Astrocyte (in vitro differentiated cells and primary cell): Measurements from ENCODE around the gene ECSIT. TPM values are rescaled to one million over a fixed set of nuclear protein-coding genes. Genes with fewer than 3 reads are reported as not detected.

Experiments
- DNase-seq: peaks from one replicate; pipeline ENCODE4 v3.0.0-alpha.2; 2010; ENCODE audit warnings: low read depth
- FAIRE-seq: peaks from 2 replicates; lab custom pipeline; 2011; peaks lifted over from hg19 to GRCh38; lab: Jason Lieb, UNC
- H2AFZ ChIP-seq: 2 replicates; pipeline ENCODE4 v1.6.0; 2012; ENCODE audit warnings: low read depth, low read length, inconsistent platforms
- H3K27ac ChIP-seq: 2 replicates; pipeline ENCODE4 v1.5.1; 2011; ENCODE audit warnings: low read depth, low read length, inconsistent platforms
- H3K27me3 ChIP-seq: 2 replicates; pipeline ENCODE4 v1.6.0; 2011; ENCODE audit warnings: low read length, inconsistent platforms; ENCODE audit not compliant: insufficient read depth
- H3K36me3 ChIP-seq: 2 replicates; pipeline ENCODE4 v1.5.1; 2011; ENCODE audit warnings: low read length, inconsistent platforms; ENCODE audit not compliant: insufficient read depth
- H3K4me1 ChIP-seq: 2 replicates; pipeline ENCODE4 v1.5.1; 2011; ENCODE audit warnings: low read length, inconsistent platforms; ENCODE audit not compliant: insufficient read depth
- H3K4me2 ChIP-seq: 2 replicates; pipeline ENCODE4 v1.6.0; 2012; ENCODE audit warnings: low read length, inconsistent platforms
- H3K4me3 ChIP-seq: 2 replicates; pipeline ENCODE4 v1.5.1; 2011; ENCODE audit warnings: low read depth, mild to moderate bottlenecking, low read length, inconsistent platforms; ENCODE audit not compliant: insufficient read depth
- H3K79me2 ChIP-seq: 2 replicates; pipeline ENCODE4 v1.6.0; 2012; ENCODE audit warnings: mild to moderate bottlenecking, low read length, inconsistent platforms; ENCODE audit not compliant: insufficient read depth
- H3K9ac ChIP-seq: 2 replicates; pipeline ENCODE4 v1.6.0; 2012; ENCODE audit warnings: mild to moderate bottlenecking, low read length, inconsistent platforms
- H3K9me3 ChIP-seq: 2 replicates; pipeline ENCODE4 v1.5.1; 2012; ENCODE audit warnings: low read depth, mild to moderate bottlenecking, low read length, inconsistent platforms; ENCODE audit not compliant: insufficient read depth
- H4K20me1 ChIP-seq: 2 replicates; pipeline ENCODE4 v1.6.0; 2012; ENCODE audit warnings: low read length, inconsistent platforms; ENCODE audit not compliant: insufficient read depth
- H3K27ac Mint-ChIP-seq: one replicate; pipeline ENCODE4 v1.8.0; 2021; ENCODE audit warnings: mild to moderate bottlenecking, mixed read lengths; ENCODE audit not compliant: unreplicated experiment
- H3K27me3 Mint-ChIP-seq: one replicate; pipeline ENCODE4 v1.8.0; 2021; ENCODE audit warnings: low read depth, mixed read lengths; ENCODE audit not compliant: unreplicated experiment
- H3K36me3 Mint-ChIP-seq: one replicate; pipeline ENCODE4 v1.8.0; 2021; ENCODE audit warnings: low read depth, mixed read lengths; ENCODE audit not compliant: unreplicated experiment
- H3K4me1 Mint-ChIP-seq: one replicate; pipeline ENCODE4 v1.8.0; 2021; ENCODE audit warnings: low read depth, mixed read lengths; ENCODE audit not compliant: unreplicated experiment
- H3K4me3 Mint-ChIP-seq: one replicate; pipeline ENCODE4 v1.8.0; 2021; ENCODE audit warnings: mild to moderate bottlenecking, moderate library complexity, mixed read lengths; ENCODE audit not compliant: unreplicated experiment
- H3K9me3 Mint-ChIP-seq: one replicate; pipeline ENCODE4 v1.8.0; 2021; ENCODE audit warnings: mild to moderate bottlenecking, mixed read lengths; ENCODE audit not compliant: unreplicated experiment
- EZH2 ChIP-seq: IDR thresholded peaks from 2 replicates; pipeline ENCODE4 v1.6.1; 2012; ENCODE audit warnings: mild to moderate bottlenecking, low read length, inconsistent platforms; ENCODE audit not compliant: insufficient read depth
- total RNA-seq: library from RNA; stranded (reverse); gene quantifications from 2 replicates; pipeline ENCODE4 v1.2.1, GENCODE V29; 2021
- TF ChIP-seq, protein P1 (sequence below): IDR thresholded peaks from 2 replicates; pipeline ENCODE4 v1.5.1; 2011; ENCODE audit warnings: low read depth, mild to moderate bottlenecking, inconsistent platforms, low read length, moderate library complexity; ENCODE audit not compliant: insufficient read depth

The ECSIT gene
- total RNA-seq, 1 donor from 2014 or later = 21.9 TPM

DNA sequence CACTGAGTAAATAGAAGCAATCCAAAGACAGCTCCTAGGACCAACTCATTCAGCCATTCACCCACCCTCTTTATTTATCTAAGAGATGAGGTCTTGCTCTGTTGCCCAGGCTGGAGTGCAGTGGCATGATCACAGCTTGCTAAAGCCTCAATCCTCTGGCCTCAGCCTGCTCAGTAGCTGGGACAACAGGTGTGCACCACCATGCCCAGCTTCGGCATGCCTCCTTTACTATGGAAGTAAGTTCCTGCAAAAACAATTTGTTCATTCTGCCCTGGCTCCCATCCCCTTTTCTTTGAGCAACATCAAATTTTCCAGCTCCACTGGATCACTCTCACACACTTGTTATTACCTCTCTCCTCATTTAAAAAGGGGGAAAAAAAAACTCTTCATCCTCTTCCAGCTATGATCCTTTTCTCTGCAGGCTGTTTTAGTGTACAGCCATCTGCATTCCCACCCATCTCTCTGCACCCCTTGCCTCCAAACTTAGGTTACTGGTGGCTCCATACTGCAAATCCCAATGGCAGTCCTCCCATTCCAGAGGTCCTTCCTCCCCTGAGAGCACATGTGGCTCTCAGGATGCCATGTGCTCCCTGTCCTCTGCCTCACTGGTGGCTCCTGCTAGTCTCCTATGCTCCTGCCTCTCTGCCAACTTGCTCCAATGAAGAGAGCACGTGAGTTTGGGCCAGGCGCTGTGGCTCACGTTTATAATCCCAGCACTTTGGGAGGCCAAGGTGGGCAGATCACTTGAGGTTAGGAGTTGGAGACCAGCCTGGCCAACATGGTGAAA lies 27.9 kb upstream of the ECSIT start:
- no peak overlapping the region for H2AFZ ChIP-seq
- peaks cover 56% of the 10 kb centered on the region for H4K20me1 ChIP-seq
- no peak overlapping the region for H3K4me3 ChIP-seq
- Mint-ChIP-seq H3K9me3 (no peaks in the 10 kb centered on the region), H3K4me1 (peaks cover 14% of the 10 kb centered on the region), H3K36me3 (peaks cover 5% of the 10 kb centered on the region), H3K27ac (no peak overlapping the region), H3K27me3 (no peaks in the 10 kb centered on the region), H3K4me3 (peak overlapping the region; percentile 36)
- no peaks in the 10 kb centered on the region for H3K27me3 ChIP-seq
- no peak for FAIRE-seq
- H3K79me2 ChIP-seq = peaks cover 40% of the 10 kb centered on the region
- no peak overlapping the region for H3K27ac ChIP-seq
- H3K36me3 ChIP-seq = peaks cover 2% of the 10 kb centered on the region
- TF ChIP-seq, protein P1, sequence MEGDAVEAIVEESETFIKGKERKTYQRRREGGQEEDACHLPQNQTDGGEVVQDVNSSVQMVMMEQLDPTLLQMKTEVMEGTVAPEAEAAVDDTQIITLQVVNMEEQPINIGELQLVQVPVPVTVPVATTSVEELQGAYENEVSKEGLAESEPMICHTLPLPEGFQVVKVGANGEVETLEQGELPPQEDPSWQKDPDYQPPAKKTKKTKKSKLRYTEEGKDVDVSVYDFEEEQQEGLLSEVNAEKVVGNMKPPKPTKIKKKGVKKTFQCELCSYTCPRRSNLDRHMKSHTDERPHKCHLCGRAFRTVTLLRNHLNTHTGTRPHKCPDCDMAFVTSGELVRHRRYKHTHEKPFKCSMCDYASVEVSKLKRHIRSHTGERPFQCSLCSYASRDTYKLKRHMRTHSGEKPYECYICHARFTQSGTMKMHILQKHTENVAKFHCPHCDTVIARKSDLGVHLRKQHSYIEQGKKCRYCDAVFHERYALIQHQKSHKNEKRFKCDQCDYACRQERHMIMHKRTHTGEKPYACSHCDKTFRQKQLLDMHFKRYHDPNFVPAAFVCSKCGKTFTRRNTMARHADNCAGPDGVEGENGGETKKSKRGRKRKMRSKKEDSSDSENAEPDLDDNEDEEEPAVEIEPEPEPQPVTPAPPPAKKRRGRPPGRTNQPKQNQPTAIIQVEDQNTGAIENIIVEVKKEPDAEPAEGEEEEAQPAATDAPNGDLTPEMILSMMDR = no peak
- TF ChIP-seq EZH2 = no peak
- no peak overlapping the region for H3K4me2 ChIP-seq
- no peak for DNase-seq
- H3K9ac ChIP-seq = no peak overlapping the region
- H3K9me3 ChIP-seq = no peaks in the 10 kb centered on the region
- peaks cover 7% of the 10 kb centered on the region for H3K4me1 ChIP-seq

DNA sequence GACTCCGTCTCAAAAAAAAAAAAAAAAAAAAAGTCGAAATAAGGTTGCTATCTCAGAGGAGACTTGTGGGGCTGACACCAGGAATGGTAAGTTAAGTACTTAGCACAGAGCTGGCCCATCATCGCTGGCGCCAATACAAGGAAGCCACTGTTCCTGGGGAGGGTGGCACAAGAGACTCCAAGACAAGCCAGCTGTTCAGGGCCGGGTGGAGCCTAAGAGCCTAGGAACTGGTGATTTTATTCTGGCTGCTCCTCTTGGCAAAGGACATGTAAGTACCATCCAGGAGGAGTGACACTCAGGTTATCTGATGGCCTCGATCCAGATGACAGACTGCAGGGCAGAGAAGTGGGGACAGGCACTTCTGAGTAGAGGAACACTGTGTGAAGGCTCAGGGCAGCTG lies 26.3 kb upstream of the ECSIT start:
- no peaks in the 10 kb centered on the region for H3K27me3 Mint-ChIP-seq
- no peak for TF ChIP-seq EZH2
- TF ChIP-seq, protein P1 = no peak
- H3K27me3 ChIP-seq = no peaks in the 10 kb centered on the region
- H3K9ac ChIP-seq = no peak overlapping the region
- H3K9me3 ChIP-seq = no peaks in the 10 kb centered on the region
- H4K20me1 ChIP-seq = peaks cover 56% of the 10 kb centered on the region
- no peak for DNase-seq
- FAIRE-seq = no peak
- no peaks in the 10 kb centered on the region for H3K9me3 Mint-ChIP-seq
- no peak overlapping the region for H3K4me2 ChIP-seq
- H3K4me3 Mint-ChIP-seq = peak overlapping the region; percentile 61
- H3K4me3 ChIP-seq = no peak overlapping the region
- peaks cover 40% of the 10 kb centered on the region for H3K79me2 ChIP-seq
- no peak overlapping the region for H3K27ac ChIP-seq
- H3K27ac Mint-ChIP-seq = no peak overlapping the region
- H2AFZ ChIP-seq = no peak overlapping the region
- H3K4me1 ChIP-seq = peaks cover 7% of the 10 kb centered on the region
- H3K4me1 Mint-ChIP-seq = peaks cover 10% of the 10 kb centered on the region
- peaks cover 7% of the 10 kb centered on the region for H3K36me3 Mint-ChIP-seq
- H3K36me3 ChIP-seq = peaks cover 3% of the 10 kb centered on the region

DNA sequence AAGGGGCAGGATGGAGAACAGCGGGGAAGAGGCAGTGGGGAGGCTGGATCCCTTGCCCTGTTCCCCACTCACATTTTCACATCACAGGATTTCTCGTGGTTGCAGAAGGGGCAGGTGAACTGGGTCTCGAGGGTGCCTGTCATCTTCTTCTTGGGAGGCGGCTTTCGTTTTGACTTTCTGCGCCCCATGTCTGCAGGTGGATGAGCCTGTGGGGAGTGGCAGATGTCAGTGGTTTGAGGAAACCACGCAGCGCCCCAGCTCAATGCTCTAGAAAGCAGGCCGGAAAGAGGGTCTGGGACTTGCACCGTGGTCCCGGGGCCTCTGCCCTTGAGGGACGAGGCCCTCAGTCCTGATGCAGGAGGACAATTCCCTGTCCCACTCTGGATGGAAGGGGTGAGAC lies 25.2 kb upstream of the ECSIT start:
- no peaks in the 10 kb centered on the region for H3K9me3 Mint-ChIP-seq
- H3K36me3 Mint-ChIP-seq = peaks cover 8% of the 10 kb centered on the region
- H3K27me3 ChIP-seq = no peaks in the 10 kb centered on the region
- H3K4me1 ChIP-seq = peaks cover 7% of the 10 kb centered on the region
- TF ChIP-seq, protein P1 = no peak
- TF ChIP-seq EZH2 = no peak
- no peak overlapping the region for H3K4me3 ChIP-seq
- H3K4me3 Mint-ChIP-seq = no peak overlapping the region
- H3K27ac ChIP-seq = no peak overlapping the region
- peaks cover 40% of the 10 kb centered on the region for H3K79me2 ChIP-seq
- peaks cover 12% of the 10 kb centered on the region for H3K36me3 ChIP-seq
- H3K27me3 Mint-ChIP-seq = no peaks in the 10 kb centered on the region
- DNase-seq = no peak
- no peak overlapping the region for H3K9ac ChIP-seq
- H3K4me2 ChIP-seq = no peak overlapping the region
- peaks cover 7% of the 10 kb centered on the region for H3K4me1 Mint-ChIP-seq
- no peak overlapping the region for H3K27ac Mint-ChIP-seq
- H4K20me1 ChIP-seq = peaks cover 56% of the 10 kb centered on the region
- no peaks in the 10 kb centered on the region for H3K9me3 ChIP-seq
- H2AFZ ChIP-seq = no peak overlapping the region
- no peak for FAIRE-seq
